ENCODE results near the gene TNRC6B.
"Not testable (repeated sequence)": the region's sequence is repeated elsewhere in the genome, so short reads cannot be mapped to it uniquely, and the experiment has no call there.

The TNRC6B gene

GRCh38 chr22:40161194-40161593 is 16.5 kb upstream of the TNRC6B start:
- Histone ChIP-seq H3K9ac (ENCODE audit: low read length) (no peak overlapping the region), H3K36me3 (ENCODE audit: control insufficient read depth, insufficient read depth, low read length, severe bottlenecking) (no peaks in the 10 kb centered on the region), H3K9me3 (ENCODE audit: control insufficient read depth, low read length) (no peaks in the 10 kb centered on the region), H3K27me3 (replicated peaks; ENCODE audit: control insufficient read depth, insufficient read depth, low read length) (no peaks in the 10 kb centered on the region), H3K4me3 (ENCODE audit: low read length) (no peak overlapping the region), H3K4me1 (ENCODE audit: control insufficient read depth, insufficient read depth, low read length) (no peaks in the 10 kb centered on the region)
- DNase-seq (ENCODE audit: low read depth): no peak

- H3K4me3 ChIP-seq (ENCODE audit: low read length); DNase-seq (ENCODE audit: low read depth); H3K36me3 ChIP-seq (ENCODE audit: control insufficient read depth, insufficient read depth, low read length, severe bottlenecking); H3K27me3 ChIP-seq (replicated peaks; ENCODE audit: control insufficient read depth, insufficient read depth, low read length); H3K4me1 ChIP-seq (ENCODE audit: control insufficient read depth, insufficient read depth, low read length); H3K9ac ChIP-seq (ENCODE audit: low read length); H3K9me3 ChIP-seq (ENCODE audit: control insufficient read depth, low read length): not testable (repeated sequence)
These were observed 12.2 kb upstream of the TNRC6B start for GRCh38 chr22:40165537-40165936.

DNA sequence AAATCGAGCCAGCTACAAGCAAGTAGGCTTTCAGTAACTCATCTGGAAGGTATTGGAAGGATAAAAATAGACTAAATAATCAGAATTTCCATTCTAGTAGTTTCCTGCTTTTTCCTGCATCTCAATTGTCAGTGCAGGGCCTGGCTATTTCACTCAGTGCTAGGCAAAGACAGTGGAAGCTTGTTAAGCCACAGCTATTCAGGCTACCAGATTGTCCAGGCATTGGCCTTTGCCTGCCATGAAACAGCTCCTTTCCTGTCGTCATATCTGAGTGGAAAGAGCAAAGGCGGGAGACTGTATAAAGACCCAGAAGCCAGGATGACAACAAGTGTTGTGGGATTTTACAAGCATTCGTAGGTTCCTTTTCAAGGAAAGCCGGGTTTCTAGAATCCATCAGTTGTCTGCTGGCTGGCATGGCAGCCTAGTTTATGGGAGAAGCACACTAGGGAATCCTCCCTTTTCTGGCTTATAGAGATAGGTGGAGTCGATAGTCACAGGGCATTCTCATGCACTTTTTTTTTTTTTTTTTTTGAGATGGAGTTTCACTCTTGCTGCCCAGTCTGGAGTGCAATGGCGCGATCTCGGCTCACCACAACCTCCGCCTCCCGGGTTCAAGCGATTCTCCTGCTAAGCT is 2.0 kb upstream of the TNRC6B start:
- no peaks in the 10 kb centered on the region for H3K27me3 ChIP-seq (replicated peaks; ENCODE audit: control insufficient read depth, insufficient read depth, low read length)
- H3K4me1 ChIP-seq (ENCODE audit: control insufficient read depth, insufficient read depth, low read length): peaks cover 30% of the 10 kb centered on the region
- peak overlapping the region; percentile 2 for H3K9ac ChIP-seq (ENCODE audit: low read length)
- H3K4me3 ChIP-seq (ENCODE audit: low read length): no peak overlapping the region
- no peaks in the 10 kb centered on the region for H3K36me3 ChIP-seq (ENCODE audit: control insufficient read depth, insufficient read depth, low read length, severe bottlenecking)
- H3K9me3 ChIP-seq (ENCODE audit: control insufficient read depth, low read length): no peaks in the 10 kb centered on the region
- DNase-seq (ENCODE audit: low read depth): no peak

DNA sequence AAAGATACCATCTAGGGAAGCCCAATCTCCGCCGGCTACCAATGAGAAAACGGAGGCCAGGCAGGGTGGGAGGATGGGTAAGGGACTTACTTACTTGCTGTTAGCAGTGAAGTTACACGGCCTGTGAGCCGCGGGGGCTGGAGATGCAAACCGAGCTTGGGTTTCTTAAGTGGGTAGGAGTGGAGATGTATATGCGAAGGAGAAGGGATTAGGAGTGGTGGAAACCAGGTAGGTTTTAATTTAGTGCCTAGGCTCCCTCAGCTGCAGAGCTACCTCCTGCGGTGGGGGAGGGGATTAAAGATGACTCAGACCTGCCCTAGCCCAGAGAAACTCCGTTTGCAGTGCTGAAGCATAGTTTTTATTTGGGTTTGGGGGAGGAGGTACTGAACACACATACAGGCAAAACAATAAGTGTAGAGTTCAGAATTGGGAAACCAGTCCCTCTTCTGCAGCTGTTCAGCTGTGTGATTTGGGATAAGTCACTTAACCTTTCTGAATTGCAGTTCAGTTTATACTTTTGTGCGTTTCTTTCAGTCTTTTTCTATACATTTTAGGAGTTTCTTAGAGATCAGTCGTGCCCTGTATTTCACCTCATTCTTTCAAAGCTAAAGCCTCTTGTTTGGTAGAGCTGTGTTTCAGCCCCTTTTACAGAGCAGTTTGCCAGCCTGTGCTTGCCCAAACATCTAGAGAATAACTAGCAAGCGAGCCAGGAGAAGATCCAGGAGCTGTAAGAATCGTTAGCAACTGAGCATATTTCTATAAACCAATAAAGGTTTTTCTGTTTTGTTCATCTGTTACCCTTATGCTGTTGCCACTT is 596 bp upstream of the TNRC6B start:
- H3K4me3 ChIP-seq (ENCODE audit: low read length): peak overlapping the region; percentile 94
- no peaks in the 10 kb centered on the region for H3K9me3 ChIP-seq (ENCODE audit: control insufficient read depth, low read length)
- H3K27me3 ChIP-seq (replicated peaks; ENCODE audit: control insufficient read depth, insufficient read depth, low read length): no peaks in the 10 kb centered on the region
- no peaks in the 10 kb centered on the region for H3K36me3 ChIP-seq (ENCODE audit: control insufficient read depth, insufficient read depth, low read length, severe bottlenecking)
- H3K4me1 ChIP-seq (ENCODE audit: control insufficient read depth, insufficient read depth, low read length): peaks cover 43% of the 10 kb centered on the region
- peak overlapping the region; percentile 95 for H3K9ac ChIP-seq (ENCODE audit: low read length)
- DNase-seq (ENCODE audit: low read depth): peak; percentile 70

GRCh38 chr22:40178417-40179409 is 988 bp downstream of the TNRC6B start:
- Histone ChIP-seq H3K9me3 (ENCODE audit: control insufficient read depth, low read length) (no peaks in the 10 kb centered on the region), H3K4me3 (ENCODE audit: low read length) (peak overlapping the region; percentile 94), H3K4me1 (ENCODE audit: control insufficient read depth, insufficient read depth, low read length) (peaks cover 59% of the 10 kb centered on the region), H3K36me3 (ENCODE audit: control insufficient read depth, insufficient read depth, low read length, severe bottlenecking) (no peaks in the 10 kb centered on the region), H3K27me3 (replicated peaks; ENCODE audit: control insufficient read depth, insufficient read depth, low read length) (no peaks in the 10 kb centered on the region), H3K9ac (ENCODE audit: low read length) (peak overlapping the region; percentile 95)
- DNase-seq (ENCODE audit: low read depth): peak; percentile 71

- H3K4me1 ChIP-seq (ENCODE audit: control insufficient read depth, insufficient read depth, low read length): peaks cover 67% of the 10 kb centered on the region
- peak overlapping the region; percentile 94 for H3K4me3 ChIP-seq (ENCODE audit: low read length)
- H3K36me3 ChIP-seq (ENCODE audit: control insufficient read depth, insufficient read depth, low read length, severe bottlenecking): no peaks in the 10 kb centered on the region
- H3K9ac ChIP-seq (ENCODE audit: low read length): peak overlapping the region; percentile 95
- peak; percentile 39 for DNase-seq (ENCODE audit: low read depth)
- H3K9me3 ChIP-seq (ENCODE audit: control insufficient read depth, low read length): no peaks in the 10 kb centered on the region
- H3K27me3 ChIP-seq (replicated peaks; ENCODE audit: control insufficient read depth, insufficient read depth, low read length): no peaks in the 10 kb centered on the region
These were observed 1.8 kb downstream of the TNRC6B start for GRCh38 chr22:40179526-40179925.

- Histone ChIP-seq H3K4me1 (ENCODE audit: control insufficient read depth, insufficient read depth, low read length) (peaks cover 69% of the 10 kb centered on the region), H3K27me3 (replicated peaks; ENCODE audit: control insufficient read depth, insufficient read depth, low read length) (no peaks in the 10 kb centered on the region), H3K9ac (ENCODE audit: low read length) (peak overlapping the region; percentile 95), H3K4me3 (ENCODE audit: low read length) (peak overlapping the region; percentile 94), H3K9me3 (ENCODE audit: control insufficient read depth, low read length) (no peaks in the 10 kb centered on the region), H3K36me3 (ENCODE audit: control insufficient read depth, insufficient read depth, low read length, severe bottlenecking) (no peaks in the 10 kb centered on the region)
- peak; percentile 25 for DNase-seq (ENCODE audit: low read depth)
These were observed 2.7 kb downstream of the TNRC6B start for GRCh38 chr22:40180403-40180802.

DNA sequence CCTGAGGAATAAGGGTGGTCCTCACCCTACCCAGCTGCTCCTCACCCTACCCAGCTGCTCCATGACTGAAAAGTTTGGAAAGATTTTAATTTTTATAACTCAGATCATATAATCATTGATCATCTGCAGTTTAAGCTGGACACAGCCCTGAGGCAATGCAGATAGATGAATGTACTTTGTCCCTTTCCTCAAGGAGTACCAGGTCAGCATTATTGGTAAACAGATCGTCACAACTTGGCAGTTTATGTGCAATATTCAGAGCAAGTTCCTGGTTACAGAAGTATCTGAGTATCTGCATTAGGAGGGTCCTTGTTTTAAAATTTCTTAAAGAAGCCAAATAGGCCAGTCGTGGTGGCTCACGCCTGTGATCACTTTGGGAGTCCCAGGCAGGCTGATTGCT is 3.6 kb downstream of the TNRC6B start:
- H3K27me3 ChIP-seq (replicated peaks; ENCODE audit: control insufficient read depth, insufficient read depth, low read length): no peaks in the 10 kb centered on the region
- no peaks in the 10 kb centered on the region for H3K9me3 ChIP-seq (ENCODE audit: control insufficient read depth, low read length)
- no peak overlapping the region for H3K9ac ChIP-seq (ENCODE audit: low read length)
- H3K4me3 ChIP-seq (ENCODE audit: low read length): peak overlapping the region; percentile 94
- DNase-seq (ENCODE audit: low read depth): no peak
- no peaks in the 10 kb centered on the region for H3K36me3 ChIP-seq (ENCODE audit: control insufficient read depth, insufficient read depth, low read length, severe bottlenecking)
- peaks cover 67% of the 10 kb centered on the region for H3K4me1 ChIP-seq (ENCODE audit: control insufficient read depth, insufficient read depth, low read length)

- Histone ChIP-seq H3K4me3 (ENCODE audit: low read length) (peak overlapping the region; percentile 70), H3K9me3 (ENCODE audit: control insufficient read depth, low read length) (no peaks in the 10 kb centered on the region), H3K27me3 (replicated peaks; ENCODE audit: control insufficient read depth, insufficient read depth, low read length) (no peaks in the 10 kb centered on the region), H3K36me3 (ENCODE audit: control insufficient read depth, insufficient read depth, low read length, severe bottlenecking) (no peaks in the 10 kb centered on the region), H3K4me1 (ENCODE audit: control insufficient read depth, insufficient read depth, low read length) (peaks cover 57% of the 10 kb centered on the region), H3K9ac (ENCODE audit: low read length) (no peak overlapping the region)
- no peak for DNase-seq (ENCODE audit: low read depth)
These were observed 4.6 kb downstream of the TNRC6B start for GRCh38 chr22:40182231-40182835.

- H3K36me3 ChIP-seq (ENCODE audit: control insufficient read depth, insufficient read depth, low read length, severe bottlenecking): no peaks in the 10 kb centered on the region
- H3K27me3 ChIP-seq (replicated peaks; ENCODE audit: control insufficient read depth, insufficient read depth, low read length): no peaks in the 10 kb centered on the region
- peak; percentile 95 for DNase-seq (ENCODE audit: low read depth)
- peaks cover 56% of the 10 kb centered on the region for H3K4me1 ChIP-seq (ENCODE audit: control insufficient read depth, insufficient read depth, low read length)
- H3K4me3 ChIP-seq (ENCODE audit: low read length): peak overlapping the region; percentile 70
- H3K9me3 ChIP-seq (ENCODE audit: control insufficient read depth, low read length): no peaks in the 10 kb centered on the region
- H3K9ac ChIP-seq (ENCODE audit: low read length): peak overlapping the region; percentile 52
These were observed 5.4 kb downstream of the TNRC6B start for GRCh38 chr22:40183029-40183581.

Measured in adipocyte (in vitro differentiated cells).